SK-N-SH (cell line): Measurements from ENCODE around the gene WFDC12. TPM values are rescaled to one million over a fixed set of nuclear protein-coding genes. Genes with fewer than 3 reads are reported as not detected.

Experiments
- CTCF ChIA-PET: fragments of 300-600, 350-600 bp; formaldehyde crosslinking; extraction: SDS; loops from one replicate; lab custom pipeline; 2021; lab: Yijun Ruan, JAX
- POLR2A ChIA-PET: fragments of 350-600 bp; sonication (Branson Sonifier 250); formaldehyde crosslinking; extraction: SDS; loops from one replicate; lab custom pipeline; 2020; ENCODE audit warnings: antibody characterized with exemption, inconsistent platforms; lab: Yijun Ruan, JAX
- DNase-seq: peaks from one replicate; pipeline ENCODE4 v3.0.0; 2012
- H2AFZ ChIP-seq: fragments of 200-600 bp; sonication (generic); 2 replicates; pipeline ENCODE4 v1.8.1; 2016; ENCODE audit warnings: antibody characterized with exemption, mild to moderate bottlenecking, low read depth
- H3F3A ChIP-seq: fragments of 200-600 bp; sonication (generic); replicated peaks from 2 replicates; pipeline ENCODE3; 2016; ENCODE audit warnings: antibody characterized with exemption, mild to moderate bottlenecking; ENCODE audit not compliant: insufficient read depth
- H3K27ac ChIP-seq, 2 experiments: fragments of 200-500 bp in 1 of 2; fragments of 200-600 bp in 1 of 2; sonication (Bioruptor generic) in 1 of 2; sonication (generic), shearing (Covaris generic) in 1 of 2; 2 replicates each; pipeline versions ENCODE4 v1.5.1 to v1.6.1; 2014 to 2016; ENCODE audit warnings: low read depth in 2 of 2, inconsistent platforms in 1 of 2, low read length in 1 of 2, mild to moderate bottlenecking in 1 of 2, mixed read lengths in 1 of 2
- H3K27me3 ChIP-seq: fragments of 200-600 bp; sonication (generic), shearing (Covaris generic); 2 replicates; pipeline ENCODE4 v1.6.1; 2016; ENCODE audit warnings: mixed run types; ENCODE audit not compliant: insufficient read depth
- H3K36me3 ChIP-seq, 2 experiments: fragments of 200-500 bp in 1 of 2; fragments of 200-600 bp in 1 of 2; sonication (Bioruptor generic) in 1 of 2; sonication (generic) in 1 of 2; replicated peaks in 1 of 2; 2 replicates each; pipeline versions ENCODE3 to v1.5.1; 2014 to 2016; ENCODE audit warnings: low read length in 1 of 2, mild to moderate bottlenecking in 1 of 2; ENCODE audit not compliant: insufficient read depth in 2 of 2, control insufficient read depth in 1 of 2
- H3K4me1 ChIP-seq, 2 experiments: fragments of 200-500 bp in 1 of 2; fragments of 200-600 bp in 1 of 2; sonication (Bioruptor generic) in 1 of 2; sonication (generic), shearing (Covaris generic) in 1 of 2; 2 replicates each; pipeline versions ENCODE4 v1.5.1 to v1.6.1; 2014 to 2016; ENCODE audit warnings: low read depth in 1 of 2, low read length in 1 of 2, mixed run types in 1 of 2; ENCODE audit not compliant: insufficient read depth in 2 of 2, control insufficient read depth in 1 of 2
- H3K4me2 ChIP-seq: fragments of 200-600 bp; sonication (generic), shearing (Covaris generic); 2 replicates; pipeline ENCODE4 v1.6.1; 2017; ENCODE audit warnings: mixed run types
- H3K4me3 ChIP-seq, 2 experiments: fragments of 200-500 bp in 1 of 2; fragments of 200-600 bp in 1 of 2; sonication (Bioruptor generic) in 1 of 2; sonication (generic), shearing (Covaris generic) in 1 of 2; 2 replicates each; pipeline versions ENCODE4 v1.5.1 to v1.8.1; 2014 to 2016; ENCODE audit warnings: low read depth in 2 of 2, inconsistent platforms in 1 of 2, low read length in 1 of 2, mild to moderate bottlenecking in 1 of 2, mixed read lengths in 1 of 2, moderate library complexity in 1 of 2
- H3K79me2 ChIP-seq: fragments of 200-600 bp; sonication (generic); 2 replicates; pipeline ENCODE4 v1.8.1; 2017; ENCODE audit warnings: mild to moderate bottlenecking; ENCODE audit not compliant: insufficient read depth
- H3K9ac ChIP-seq: fragments of 200-600 bp; sonication (generic); 2 replicates; pipeline ENCODE4 v1.6.1; 2017; ENCODE audit warnings: mixed run types
- H3K9me2 ChIP-seq: fragments of 200-600 bp; sonication (generic); 2 replicates; pipeline ENCODE4 v1.6.1; 2017; ENCODE audit warnings: mixed run types
- H3K9me3 ChIP-seq: fragments of 200-600 bp; sonication (generic); 2 replicates; pipeline ENCODE4 v1.6.1; 2017; ENCODE audit warnings: mixed run types, mild to moderate bottlenecking, moderate library complexity
- H4K20me1 ChIP-seq: fragments of 200-600 bp; sonication (generic); 2 replicates; pipeline ENCODE4 v1.6.1; 2017; ENCODE audit warnings: mild to moderate bottlenecking, mixed run types; ENCODE audit not compliant: insufficient read depth
- EP300 ChIP-seq, 2 experiments: IDR thresholded peaks; 2 replicates each; pipeline versions ENCODE4 v1.4.0 to v1.6.1; 2012; ENCODE audit warnings: borderline replicate concordance in 1 of 2, low read depth in 1 of 2, low read length in 1 of 2
- EZH2phosphoT487 ChIP-seq: fragments of 200-600 bp; sonication (generic); IDR thresholded peaks from 2 replicates; pipeline ENCODE4 v1.6.1; 2017; ENCODE audit warnings: low read depth, mixed run types, mild to moderate bottlenecking, antibody characterized with exemption, moderate library complexity, borderline replicate concordance
- FOXJ3 ChIP-seq: sonication (generic); formaldehyde crosslinking; IDR thresholded peaks from 2 replicates; pipeline ENCODE4 v1.5.1; 2020; ENCODE audit warnings: mild to moderate bottlenecking, missing genetic modification reagents
- MEF2A ChIP-seq: IDR thresholded peaks from 2 replicates; pipeline ENCODE4 v1.4.0; 2012; ENCODE audit warnings: low read depth, borderline replicate concordance
- MXI1 ChIP-seq: IDR thresholded peaks from 2 replicates; pipeline ENCODE4 v1.6.1; 2012; ENCODE audit warnings: mild to moderate bottlenecking, low read depth, low read length, improper control_type of control experiment
- NFIC ChIP-seq: IDR thresholded peaks from 2 replicates; pipeline ENCODE4 v1.4.0; 2012; ENCODE audit warnings: borderline replicate concordance
- NRF1 ChIP-seq: IDR thresholded peaks from 2 replicates; pipeline ENCODE4 v1.6.1; 2012; ENCODE audit warnings: low read depth, mild to moderate bottlenecking, low read length
- POLR2AphosphoS5 ChIP-seq: IDR thresholded peaks from 2 replicates; pipeline ENCODE4 v1.6.1; 2012; ENCODE audit warnings: low read depth, low read length
- RAD21 ChIP-seq: IDR thresholded peaks from 2 replicates; pipeline ENCODE4 v1.6.1; 2012; ENCODE audit warnings: mild to moderate bottlenecking, low read length
- RCOR1 ChIP-seq: fragments of 150-350 bp; IDR thresholded peaks from 2 replicates; pipeline ENCODE4 v1.6.1; 2017; ENCODE audit warnings: antibody characterized with exemption, low read length
- RXRA ChIP-seq: IDR thresholded peaks from 2 replicates; pipeline ENCODE4 v1.4.0; 2012; ENCODE audit warnings: low read depth, mild to moderate bottlenecking, borderline replicate concordance
- SIN3A ChIP-seq: IDR thresholded peaks from 2 replicates; pipeline ENCODE4 v1.6.1; 2012; ENCODE audit warnings: low read depth, mild to moderate bottlenecking, low read length, moderate library complexity, borderline replicate concordance
- SMC3 ChIP-seq: IDR thresholded peaks from 2 replicates; pipeline ENCODE4 v1.6.1; 2012; ENCODE audit warnings: low read depth, low read length, improper control_type of control experiment
- WGBS: methylation state at CpG from one replicate; pipeline ENCODE4 v1.1.6; 2017; ENCODE audit warnings: low lambda C conversion rate; 5-methylcytosine and 5-hydroxymethylcytosine counted together
- polyA plus RNA-seq, 3 experiments: library from polyadenylated mRNA; depleted of rRNA; stranded (reverse); fragments of >200 nt; gene quantifications; 2 replicates each; pipeline ENCODE4 v1.2.3, GENCODE V29; 2012
- TF ChIP-seq, protein P1 (sequence below): IDR thresholded peaks from 2 replicates; pipeline ENCODE4 v1.6.1; 2012; ENCODE audit warnings: mild to moderate bottlenecking, low read depth, low read length, moderate library complexity
- TF ChIP-seq, protein P2 (sequence below): IDR thresholded peaks from 2 replicates; pipeline ENCODE4 v1.4.0; 2012; ENCODE audit warnings: low read depth, borderline replicate concordance
- TF ChIP-seq, protein P3 (sequence below): fragments of 150-350 bp; IDR thresholded peaks from 2 replicates; pipeline ENCODE4 v1.6.1; 2017; ENCODE audit warnings: antibody characterized with exemption, low read length, low read depth, borderline replicate concordance

WFDC12 gene
- polyA plus RNA-seq, 1 of the 3 experiments (the other 2 are of a cell fraction) = not detected

DNA sequence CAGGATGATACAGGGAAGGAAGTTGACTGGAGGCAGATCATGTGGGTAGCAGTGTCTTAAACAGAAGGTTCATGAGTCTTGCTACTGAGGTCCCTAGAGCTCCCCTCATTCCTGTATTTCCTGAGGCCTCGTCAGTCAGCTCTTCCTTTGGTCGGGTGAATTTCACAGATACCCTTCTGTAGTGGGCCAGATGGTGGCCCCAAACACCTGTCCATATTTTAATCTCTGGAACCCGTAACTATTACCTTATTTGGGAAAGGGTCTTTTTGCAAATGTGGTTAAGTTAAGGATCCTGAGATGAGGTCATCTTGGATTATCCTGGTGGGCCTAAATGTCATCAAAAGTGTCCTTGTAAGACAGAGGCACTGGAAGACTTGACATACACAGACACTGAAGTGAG, 32.9 kb downstream of the WFDC12 start (continued):
- TF ChIP-seq, protein P1, sequence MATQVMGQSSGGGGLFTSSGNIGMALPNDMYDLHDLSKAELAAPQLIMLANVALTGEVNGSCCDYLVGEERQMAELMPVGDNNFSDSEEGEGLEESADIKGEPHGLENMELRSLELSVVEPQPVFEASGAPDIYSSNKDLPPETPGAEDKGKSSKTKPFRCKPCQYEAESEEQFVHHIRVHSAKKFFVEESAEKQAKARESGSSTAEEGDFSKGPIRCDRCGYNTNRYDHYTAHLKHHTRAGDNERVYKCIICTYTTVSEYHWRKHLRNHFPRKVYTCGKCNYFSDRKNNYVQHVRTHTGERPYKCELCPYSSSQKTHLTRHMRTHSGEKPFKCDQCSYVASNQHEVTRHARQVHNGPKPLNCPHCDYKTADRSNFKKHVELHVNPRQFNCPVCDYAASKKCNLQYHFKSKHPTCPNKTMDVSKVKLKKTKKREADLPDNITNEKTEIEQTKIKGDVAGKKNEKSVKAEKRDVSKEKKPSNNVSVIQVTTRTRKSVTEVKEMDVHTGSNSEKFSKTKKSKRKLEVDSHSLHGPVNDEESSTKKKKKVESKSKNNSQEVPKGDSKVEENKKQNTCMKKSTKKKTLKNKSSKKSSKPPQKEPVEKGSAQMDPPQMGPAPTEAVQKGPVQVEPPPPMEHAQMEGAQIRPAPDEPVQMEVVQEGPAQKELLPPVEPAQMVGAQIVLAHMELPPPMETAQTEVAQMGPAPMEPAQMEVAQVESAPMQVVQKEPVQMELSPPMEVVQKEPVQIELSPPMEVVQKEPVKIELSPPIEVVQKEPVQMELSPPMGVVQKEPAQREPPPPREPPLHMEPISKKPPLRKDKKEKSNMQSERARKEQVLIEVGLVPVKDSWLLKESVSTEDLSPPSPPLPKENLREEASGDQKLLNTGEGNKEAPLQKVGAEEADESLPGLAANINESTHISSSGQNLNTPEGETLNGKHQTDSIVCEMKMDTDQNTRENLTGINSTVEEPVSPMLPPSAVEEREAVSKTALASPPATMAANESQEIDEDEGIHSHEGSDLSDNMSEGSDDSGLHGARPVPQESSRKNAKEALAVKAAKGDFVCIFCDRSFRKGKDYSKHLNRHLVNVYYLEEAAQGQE = no peak
- TF ChIP-seq RCOR1 = no peak
- TF ChIP-seq MEF2A = no peak
- no peak for TF ChIP-seq FOXJ3 (CRISPR knock-in tag)
- TF ChIP-seq NFIC = no peak
- no peak for TF ChIP-seq POLR2AphosphoS5
- TF ChIP-seq, protein P2, sequence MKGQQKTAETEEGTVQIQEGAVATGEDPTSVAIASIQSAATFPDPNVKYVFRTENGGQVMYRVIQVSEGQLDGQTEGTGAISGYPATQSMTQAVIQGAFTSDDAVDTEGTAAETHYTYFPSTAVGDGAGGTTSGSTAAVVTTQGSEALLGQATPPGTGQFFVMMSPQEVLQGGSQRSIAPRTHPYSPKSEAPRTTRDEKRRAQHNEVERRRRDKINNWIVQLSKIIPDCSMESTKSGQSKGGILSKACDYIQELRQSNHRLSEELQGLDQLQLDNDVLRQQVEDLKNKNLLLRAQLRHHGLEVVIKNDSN = no peak
- no peak for TF ChIP-seq MXI1
- TF ChIP-seq, all 33 proteins: peak for 0

DNA sequence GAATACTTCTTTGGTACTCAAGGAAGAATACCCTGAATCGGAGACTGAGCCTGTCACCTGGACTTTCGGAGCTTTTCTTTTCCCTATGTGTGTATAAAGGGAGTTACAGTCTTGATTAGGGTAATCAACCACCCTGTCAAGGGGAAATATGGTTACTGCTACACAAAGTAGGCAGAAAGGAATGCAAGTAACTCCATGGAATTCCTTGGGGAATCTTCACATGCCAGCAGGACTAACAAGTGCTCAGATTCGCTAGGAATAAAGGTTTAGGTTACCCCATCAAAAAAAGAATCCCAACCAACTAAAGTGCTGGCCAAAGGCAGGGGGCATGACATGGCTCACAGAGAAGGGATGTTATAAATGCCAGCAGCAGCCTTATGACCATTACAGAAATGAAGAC, 33.8 kb downstream of the WFDC12 start:
- Histone ChIP-seq H3K27ac (no peak overlapping the region; a peak in 1 of 4 replicates), H3K27me3 (no peaks in the 10 kb centered on the region), H3K4me3 (no peak overlapping the region), H3K9ac (no peak overlapping the region), H3K9me3 (no peaks in the 10 kb centered on the region), H4K20me1 (no peaks in the 10 kb centered on the region), H3K4me1 (peaks cover 0 to 4% of the 10 kb centered on the region in 2 experiments; a peak in 1 of 4 replicates), H3K9me2 (no peaks in the 10 kb centered on the region), H3K36me3 (no peaks in the 10 kb centered on the region), H2AFZ (no peak overlapping the region), H3K4me2 (no peak overlapping the region), H3F3A (peaks cover 22% of the 10 kb centered on the region), H3K79me2 (no peaks in the 10 kb centered on the region)
- no peak for DNase-seq
- CTCF ChIA-PET = interaction anchor here (1.5 to 9.3 kb wide), 4 partner anchors 20 to 200 kb away, joined by 4 to 158 read pairs (median 56); partner anchors contain the start of gene WFDC5
- TF ChIP-seq NFIC (no peak), NRF1 (no peak)
- POLR2A ChIA-PET = no interaction called here
- 90% methylated on average over 3 of the region's 3 CpGs for WGBS

GRCh38 chr20:45088247-45088646, 36.0 kb downstream of the WFDC12 start:
- DNase-seq = no peak
- POLR2A ChIA-PET = no interaction called here
- no peak for TF ChIP-seq EZH2phosphoT487
- no peak for TF ChIP-seq FOXJ3 (CRISPR knock-in tag)
- peak; percentile 50; the same call in 1 of the 2 replicates for TF ChIP-seq RXRA
- no peak for TF ChIP-seq RCOR1
- no peak for TF ChIP-seq SIN3A
- TF ChIP-seq SMC3 = no peak
- peak in 1 of 2 experiments; percentile 78; a peak in 1 of 4 replicates for TF ChIP-seq EP300 (IDR thresholded peaks at IDR 0.05; ENCODE audit: borderline replicate concordance in 1 of 2, low read depth in 1 of 2, low read length in 1 of 2)
- TF ChIP-seq RAD21 = no peak
- TF ChIP-seq, protein P2 = 0 out of 2 replicates have a peak, but pooled peaks have one; percentile 9
- TF ChIP-seq, protein P3, sequence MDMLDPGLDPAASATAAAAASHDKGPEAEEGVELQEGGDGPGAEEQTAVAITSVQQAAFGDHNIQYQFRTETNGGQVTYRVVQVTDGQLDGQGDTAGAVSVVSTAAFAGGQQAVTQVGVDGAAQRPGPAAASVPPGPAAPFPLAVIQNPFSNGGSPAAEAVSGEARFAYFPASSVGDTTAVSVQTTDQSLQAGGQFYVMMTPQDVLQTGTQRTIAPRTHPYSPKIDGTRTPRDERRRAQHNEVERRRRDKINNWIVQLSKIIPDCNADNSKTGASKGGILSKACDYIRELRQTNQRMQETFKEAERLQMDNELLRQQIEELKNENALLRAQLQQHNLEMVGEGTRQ = no peak
- TF ChIP-seq POLR2AphosphoS5 = peak; percentile 39; the same call in 1 of the 2 replicates
- TF ChIP-seq NRF1 = no peak
- no peak for TF ChIP-seq MEF2A

More at GRCh38 chr20:45088247-45088646, 36.0 kb downstream of the WFDC12 start:
- Histone ChIP-seq H3F3A (peaks cover 22% of the 10 kb centered on the region), H4K20me1 (no peaks in the 10 kb centered on the region), H3K9ac (peak overlapping the region; percentile 55), H3K9me2 (no peaks in the 10 kb centered on the region), H2AFZ (peak overlapping the region; percentile 53; the same call in 1 of the 2 replicates), H3K9me3 (no peaks in the 10 kb centered on the region), H3K4me3 (no peak overlapping the region), H3K27ac (peak overlapping the region; percentile 79 to 91; a peak in 3 of 4 replicates), H3K4me2 (peak overlapping the region; percentile 55; the same call in 1 of the 2 replicates), H3K4me1 (peaks cover 0 to 4% of the 10 kb centered on the region in 2 experiments; a peak in 1 of 4 replicates), H3K27me3 (no peaks in the 10 kb centered on the region), H3K36me3 (no peaks in the 10 kb centered on the region), H3K79me2 (no peaks in the 10 kb centered on the region)
- CTCF ChIA-PET = interaction anchor here (1.2 kb wide), 1 partner anchor 9 kb away, joined by 4 read pairs; no protein-coding TSS in a partner anchor
- 22% methylated on average over 7 of the region's 7 CpGs for WGBS
